HUES6 (cell line): Measurements from ENCODE around the gene BANP.
"Not testable (repeated sequence)": the region's sequence is repeated elsewhere in the genome, so short reads cannot be mapped to it uniquely, and the experiment has no call there.

Experiments used
- H3K27ac ChIP-seq: 2 replicates; pipeline ENCODE4 v1.7.0; 2013; ENCODE audit warnings: low read depth, mild to moderate bottlenecking, low read length, inconsistent platforms
- H3K27me3 ChIP-seq: 2 replicates; pipeline ENCODE4 v1.6.1; 2013; ENCODE audit warnings: low read length; ENCODE audit not compliant: control insufficient read depth, insufficient read depth
- H3K36me3 ChIP-seq: 2 replicates; pipeline ENCODE4 v1.6.1; 2013; ENCODE audit warnings: low read length; ENCODE audit not compliant: control insufficient read depth, insufficient read depth
- H3K4me1 ChIP-seq: 2 replicates; pipeline ENCODE4 v1.6.1; 2013; ENCODE audit warnings: low read length; ENCODE audit not compliant: control insufficient read depth, insufficient read depth
- H3K4me3 ChIP-seq: 2 replicates; pipeline ENCODE4 v1.5.1; 2013; ENCODE audit warnings: low read depth, low read length
- H3K9ac ChIP-seq: one replicate; pipeline ENCODE4 v1.6.1; 2013; ENCODE audit warnings: mild to moderate bottlenecking, low read length
- H3K9me3 ChIP-seq: 2 replicates; pipeline ENCODE4 v1.6.1; 2013; ENCODE audit warnings: low read depth, low read length; ENCODE audit not compliant: control insufficient read depth, insufficient read depth

BANP gene

DNA sequence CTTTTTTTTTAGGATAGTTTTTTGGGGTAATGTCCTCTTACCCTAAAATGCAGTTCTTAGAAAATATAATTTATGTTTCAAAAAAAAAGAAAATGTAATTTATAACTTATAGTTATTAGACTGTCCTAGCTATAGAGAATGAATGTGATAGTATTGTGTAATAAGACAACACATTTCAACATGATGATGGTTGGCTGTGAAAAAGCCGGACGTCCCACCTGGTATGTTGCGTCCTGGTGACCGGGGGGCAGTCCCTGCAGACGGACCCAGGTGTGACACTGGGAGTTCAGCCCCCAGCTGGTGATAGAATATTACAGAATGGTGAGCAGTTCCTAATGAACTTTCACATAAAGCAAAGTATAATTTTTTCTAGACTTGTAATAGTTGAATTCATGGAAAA is 34.3 kb downstream of the BANP start:
- not testable (repeated sequence) for H3K27ac ChIP-seq, H3K4me1 ChIP-seq, H3K9me3 ChIP-seq, H3K4me3 ChIP-seq, H3K27me3 ChIP-seq, H3K9ac ChIP-seq
- H3K36me3 ChIP-seq: peaks cover 16% of the 10 kb centered on the region; the same call in 1 of the 2 replicates

DNA sequence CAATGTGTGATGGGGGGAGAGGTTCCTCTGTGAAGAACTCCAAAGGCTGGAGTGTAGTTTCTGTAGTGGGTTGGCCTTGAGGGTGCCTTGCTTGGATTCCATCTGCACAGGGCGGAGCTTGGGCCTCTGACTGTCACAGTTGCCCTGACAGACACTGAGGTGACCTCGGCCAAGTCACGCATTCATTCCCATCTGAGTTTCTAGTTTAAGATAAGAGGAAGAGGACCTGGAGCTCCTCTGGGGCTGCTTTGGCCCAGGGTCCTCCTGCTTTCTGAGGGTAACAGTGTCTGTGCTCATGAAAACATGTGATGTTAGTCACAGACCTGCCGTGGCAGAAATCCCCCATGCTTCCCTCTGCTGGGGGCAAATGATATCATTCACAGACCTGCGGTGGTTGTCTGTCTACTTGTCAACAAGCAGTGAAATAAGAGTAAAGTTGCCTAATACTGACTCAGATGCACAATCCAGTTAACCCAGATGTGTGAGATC is 35.2 kb downstream of the BANP start:
- not testable (repeated sequence) for H3K27ac ChIP-seq

DNA sequence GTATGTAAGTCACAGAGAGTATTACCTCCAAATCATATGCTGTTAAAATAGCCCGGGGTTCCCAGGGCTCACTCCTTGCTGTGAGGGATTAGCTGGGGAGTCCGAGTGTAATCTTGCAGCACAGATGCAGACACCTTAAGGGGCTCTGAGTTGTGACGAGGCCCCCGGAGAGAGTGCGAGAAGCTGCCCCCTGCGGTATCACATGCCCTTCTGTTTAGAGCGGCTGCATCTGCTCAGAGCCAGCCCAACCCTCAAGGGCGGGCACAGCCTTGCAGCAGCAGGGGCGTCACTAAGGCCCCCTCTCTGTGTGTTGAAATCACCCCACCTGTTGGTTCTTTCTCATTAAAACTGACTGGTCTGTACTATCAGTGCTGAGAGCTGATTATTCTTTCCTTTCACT is 37.4 kb downstream of the BANP start:
- not testable (repeated sequence) for H3K27ac ChIP-seq, H3K27me3 ChIP-seq, H3K4me3 ChIP-seq, H3K9me3 ChIP-seq, H3K9ac ChIP-seq, H3K4me1 ChIP-seq
- peaks cover 11% of the 10 kb centered on the region; the same call in 1 of the 2 replicates for H3K36me3 ChIP-seq

More for the DNA sequence above, 35.2 kb downstream of the BANP start:
- not testable (repeated sequence) for H3K9me3 ChIP-seq, H3K27me3 ChIP-seq, H3K4me1 ChIP-seq, H3K4me3 ChIP-seq, H3K9ac ChIP-seq
- peaks cover 13% of the 10 kb centered on the region; the same call in 1 of the 2 replicates for H3K36me3 ChIP-seq

DNA sequence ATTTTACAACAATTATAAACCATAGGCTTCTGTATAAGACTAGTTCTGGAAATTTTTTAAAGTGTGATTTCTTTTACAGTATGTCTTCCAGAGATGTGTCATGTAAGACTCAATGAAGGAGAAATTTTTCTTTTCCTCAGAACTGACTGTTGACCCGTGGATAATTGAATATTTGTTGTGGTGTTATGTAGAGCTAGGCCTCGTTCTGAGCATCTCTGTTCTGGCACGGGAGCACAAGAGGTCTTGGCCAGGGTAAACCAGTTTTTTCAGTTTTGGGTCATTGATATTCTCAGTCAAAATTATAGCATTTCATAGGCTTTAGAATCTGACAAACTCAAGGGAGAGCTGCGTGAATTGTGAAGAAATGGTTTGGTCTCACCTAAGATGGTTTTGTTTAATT is 39.0 kb downstream of the BANP start:
- not testable (repeated sequence) for H3K27ac ChIP-seq, H3K4me3 ChIP-seq, H3K36me3 ChIP-seq, H3K4me1 ChIP-seq, H3K9ac ChIP-seq, H3K9me3 ChIP-seq, H3K27me3 ChIP-seq

DNA sequence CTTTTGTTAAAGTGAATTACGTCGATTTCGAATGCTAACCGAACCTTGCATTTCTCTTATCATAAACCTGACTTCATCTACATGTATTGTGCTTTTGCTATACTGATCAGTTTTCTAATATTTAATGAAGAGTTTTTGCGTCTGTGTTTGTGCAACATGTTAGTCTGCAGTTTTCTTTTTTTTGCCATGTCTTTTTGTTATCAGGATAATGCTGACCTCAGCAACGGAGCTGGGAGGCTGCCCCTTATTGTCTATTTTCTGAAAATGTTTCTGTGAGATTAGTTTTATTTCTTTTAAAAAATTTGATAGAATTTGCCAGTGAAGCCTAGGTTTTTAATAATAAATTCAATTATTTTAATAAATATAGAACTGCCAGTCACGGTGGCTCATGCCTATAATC is 40.9 kb downstream of the BANP start:
- not testable (repeated sequence) for H3K4me1 ChIP-seq, H3K36me3 ChIP-seq, H3K27me3 ChIP-seq, H3K9me3 ChIP-seq, H3K27ac ChIP-seq, H3K9ac ChIP-seq, H3K4me3 ChIP-seq

DNA sequence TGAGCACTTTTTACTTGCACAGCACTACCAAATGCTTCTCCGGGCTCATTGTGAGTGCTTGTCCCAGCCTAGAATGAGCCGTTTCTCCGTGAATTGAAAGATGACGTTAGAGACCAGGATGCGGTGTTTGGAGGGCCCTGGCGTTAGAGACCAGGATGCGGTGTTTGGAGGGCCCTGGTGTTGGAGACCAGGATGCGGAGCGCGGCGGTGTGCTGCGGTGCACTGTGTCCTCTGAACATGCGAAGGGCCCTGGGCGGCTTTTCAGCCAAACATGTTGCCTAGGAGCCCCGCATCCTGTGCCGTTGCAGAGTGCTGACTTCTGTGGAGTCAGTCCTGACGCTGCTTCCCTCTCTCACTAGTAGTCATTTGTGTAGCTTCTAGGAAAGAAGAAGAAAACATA is 42.7 kb downstream of the BANP start:
- H3K9ac ChIP-seq: no peak overlapping the region
- H3K4me3 ChIP-seq: no peak overlapping the region
- H3K36me3 ChIP-seq: no peaks in the 10 kb centered on the region; the same call in 1 of the 2 replicates
- H3K27me3 ChIP-seq: no peaks in the 10 kb centered on the region
- H3K9me3 ChIP-seq: no peaks in the 10 kb centered on the region
- no peak overlapping the region for H3K27ac ChIP-seq
- H3K4me1 ChIP-seq: no peaks in the 10 kb centered on the region; the same call in 1 of the 2 replicates

DNA sequence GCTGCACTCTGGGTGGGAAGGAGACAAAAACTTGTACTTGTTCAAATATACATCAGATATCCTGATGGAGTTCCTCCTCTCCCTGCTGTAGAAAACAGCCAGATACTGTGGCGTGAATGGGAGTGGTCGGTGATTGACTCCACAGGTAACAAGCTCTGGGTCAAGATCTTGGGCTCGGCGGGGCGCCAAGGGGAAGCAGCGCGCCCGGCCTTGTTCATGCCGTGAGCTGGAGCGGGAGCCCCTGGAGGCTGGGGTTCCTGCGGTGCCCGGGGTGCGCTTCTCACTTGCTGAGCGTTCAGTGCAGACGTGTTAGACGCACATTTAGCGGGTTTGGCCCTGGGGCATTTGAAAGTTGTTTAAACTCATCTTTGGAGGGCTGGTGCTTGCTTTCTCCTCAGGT is 44.4 kb downstream of the BANP start:
- no peak overlapping the region for H3K4me3 ChIP-seq
- no peak overlapping the region for H3K9ac ChIP-seq
- H3K27me3 ChIP-seq: no peaks in the 10 kb centered on the region
- peaks cover 3% of the 10 kb centered on the region; the same call in 1 of the 2 replicates for H3K36me3 ChIP-seq
- no peaks in the 10 kb centered on the region for H3K9me3 ChIP-seq
- H3K4me1 ChIP-seq: no peaks in the 10 kb centered on the region
- no peak overlapping the region for H3K27ac ChIP-seq

DNA sequence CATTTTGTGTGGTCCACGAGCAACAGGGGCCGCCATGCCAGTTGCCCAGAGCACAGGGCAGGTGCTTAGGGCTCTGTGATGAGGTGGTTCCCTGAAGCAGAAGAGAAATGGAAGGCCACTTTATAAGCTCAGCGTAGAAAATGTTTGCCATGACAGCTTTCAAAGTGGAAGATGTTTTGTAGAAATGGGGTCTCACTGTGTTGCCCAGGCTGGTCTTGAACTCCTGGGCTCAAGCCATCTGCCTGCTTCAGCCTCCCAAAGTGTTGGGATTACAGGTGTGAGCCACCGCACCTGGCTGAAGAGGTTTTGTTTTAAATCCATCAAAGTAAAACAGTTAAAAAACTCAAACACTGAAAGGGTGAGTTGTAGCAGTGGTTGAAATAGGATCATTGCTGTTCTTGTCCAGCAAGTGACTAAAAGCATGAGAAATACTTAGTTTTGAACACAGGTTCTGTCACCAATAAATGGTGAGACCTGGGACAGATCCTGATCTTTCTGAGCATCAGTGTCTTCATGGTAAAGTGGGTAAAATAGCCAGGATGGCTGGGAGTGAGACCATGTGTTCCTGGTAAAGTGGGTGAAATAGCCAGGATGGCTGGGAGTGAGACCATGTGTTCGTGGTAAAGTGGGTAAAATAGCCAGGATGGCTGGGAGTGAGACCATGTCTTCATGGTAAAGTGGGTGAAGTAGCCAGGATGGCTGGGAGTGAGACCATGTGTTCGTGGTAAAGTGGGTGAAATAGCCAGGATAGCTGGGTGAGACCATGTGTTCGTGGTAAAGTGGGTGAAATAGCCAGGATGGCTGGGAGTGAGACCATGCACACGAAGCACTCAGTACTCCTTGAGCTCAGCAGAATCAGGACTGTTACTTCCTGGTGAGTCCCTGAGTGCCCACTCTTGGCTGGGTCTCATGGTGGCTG is 46.0 kb downstream of the BANP start:
- Histone ChIP-seq H3K36me3 (peaks cover 3% of the 10 kb centered on the region; the same call in 1 of the 2 replicates), H3K4me3 (no peak overlapping the region), H3K27ac (no peak overlapping the region), H3K27me3 (no peaks in the 10 kb centered on the region), H3K9ac (no peak overlapping the region), H3K4me1 (no peaks in the 10 kb centered on the region), H3K9me3 (no peaks in the 10 kb centered on the region)

DNA sequence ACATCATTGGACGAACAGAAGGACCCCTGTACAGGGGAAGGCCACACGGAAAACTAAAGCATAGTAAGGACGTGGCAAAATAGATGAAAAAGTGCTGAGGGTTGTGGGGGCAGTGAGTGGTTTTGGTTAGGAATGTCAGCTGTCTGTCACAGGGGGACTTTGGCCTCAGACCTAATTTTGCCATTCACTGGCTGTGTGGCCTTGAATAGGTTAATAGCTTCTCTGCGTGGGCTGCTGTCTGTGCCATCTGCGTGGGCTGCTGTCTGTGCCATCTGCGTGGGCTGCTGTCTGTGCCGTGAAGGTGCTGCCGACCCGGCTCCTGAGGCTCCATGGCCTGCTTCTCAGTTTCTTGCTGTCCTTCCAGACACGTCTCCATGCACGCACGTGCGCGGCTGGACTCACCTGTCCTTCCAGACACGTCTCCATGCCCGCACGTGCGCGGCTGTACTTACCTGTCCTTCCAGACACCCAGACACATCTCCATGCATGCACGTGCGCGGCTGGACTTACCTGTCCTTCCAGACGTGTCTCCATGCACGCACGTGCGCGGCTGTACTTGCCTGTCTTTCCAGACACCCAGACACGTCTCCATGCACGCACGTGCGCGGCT is 47.1 kb downstream of the BANP start:
- not testable (repeated sequence) for H3K27me3 ChIP-seq, H3K36me3 ChIP-seq, H3K27ac ChIP-seq, H3K4me1 ChIP-seq, H3K4me3 ChIP-seq, H3K9ac ChIP-seq, H3K9me3 ChIP-seq

DNA sequence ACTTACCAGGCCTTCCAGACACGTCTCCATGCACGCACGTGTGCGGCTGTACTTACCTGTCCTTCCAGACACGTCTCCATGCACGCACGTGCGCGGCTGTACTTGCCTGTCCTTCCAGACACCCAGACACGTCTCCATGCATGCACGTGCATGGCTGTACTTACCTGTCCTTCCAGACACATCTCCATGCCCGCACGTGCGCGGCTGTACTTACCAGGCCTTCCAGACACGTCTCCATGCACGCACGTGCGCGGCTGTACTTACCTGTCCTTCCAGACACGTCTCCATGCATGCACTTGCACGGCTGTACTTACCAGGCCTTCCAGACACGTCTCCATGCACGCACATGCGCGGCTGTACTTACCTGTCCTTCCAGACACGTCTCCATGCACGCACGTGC is 47.8 kb downstream of the BANP start:
- not testable (repeated sequence) for H3K4me3 ChIP-seq, H3K36me3 ChIP-seq, H3K27ac ChIP-seq, H3K27me3 ChIP-seq, H3K9ac ChIP-seq, H3K9me3 ChIP-seq, H3K4me1 ChIP-seq

DNA sequence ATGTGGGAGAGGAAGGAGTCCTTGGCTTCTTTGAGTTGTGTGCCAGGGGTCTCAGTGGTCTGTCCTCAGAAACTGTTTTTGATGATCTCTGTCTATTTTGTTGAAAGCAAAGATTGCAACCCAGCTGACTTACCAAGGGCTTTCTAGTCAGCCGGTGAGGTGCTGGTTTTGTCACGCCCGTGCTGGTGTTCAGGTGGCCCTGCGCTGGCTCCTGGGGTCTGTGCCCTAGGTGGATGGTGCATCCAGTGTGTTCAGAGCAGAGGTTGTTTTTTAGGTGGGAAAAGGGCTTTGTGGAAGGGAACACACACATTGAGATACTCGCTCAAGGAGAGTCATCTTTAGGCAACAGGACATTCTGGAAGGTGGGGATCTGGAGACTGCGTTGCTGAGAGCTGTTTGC is 51.0 kb downstream of the BANP start:
- H3K9ac ChIP-seq: no peak overlapping the region
- H3K4me1 ChIP-seq: no peaks in the 10 kb centered on the region
- no peak overlapping the region for H3K27ac ChIP-seq
- H3K9me3 ChIP-seq: no peaks in the 10 kb centered on the region
- H3K27me3 ChIP-seq: no peaks in the 10 kb centered on the region
- no peak overlapping the region for H3K4me3 ChIP-seq
- H3K36me3 ChIP-seq: peaks cover 14% of the 10 kb centered on the region; the same call in 1 of the 2 replicates
